Measurements from ENCODE around the gene MAGI2.

MAGI2 gene

GRCh38 chr7:78496096-78496630 lies 957.3 kb downstream of the MAGI2 start:
- Histone ChIP-seq H3K27me3 (ENCODE audit: insufficient read depth, low read length) (no peaks in the 10 kb centered on the region), H2AFZ (ENCODE audit: low read depth, low read length) (no peak overlapping the region), H3K9me3 (ENCODE audit: low read length) (no peaks in the 10 kb centered on the region), H3K4me1 (ENCODE audit: insufficient read depth, low read length) (peaks cover 7% of the 10 kb centered on the region), H3K36me3 (ENCODE audit: insufficient read depth, low read length) (no peaks in the 10 kb centered on the region), H3K4me3 (ENCODE audit: low read length) (no peak overlapping the region)

- Histone ChIP-seq H2AFZ (ENCODE audit: low read depth, low read length) (no peak overlapping the region), H3K4me1 (ENCODE audit: insufficient read depth, low read length) (peaks cover 28% of the 10 kb centered on the region), H3K4me3 (ENCODE audit: low read length) (no peak overlapping the region), H3K27me3 (ENCODE audit: insufficient read depth, low read length) (no peaks in the 10 kb centered on the region), H3K9me3 (ENCODE audit: low read length) (no peaks in the 10 kb centered on the region), H3K36me3 (ENCODE audit: insufficient read depth, low read length) (no peaks in the 10 kb centered on the region)
These were observed 960.1 kb downstream of the MAGI2 start for GRCh38 chr7:78493401-78493800.

GRCh38 chr7:78492146-78492545 lies 961.3 kb downstream of the MAGI2 start:
- Histone ChIP-seq H2AFZ (ENCODE audit: low read depth, low read length) (no peak overlapping the region), H3K4me3 (ENCODE audit: low read length) (no peak overlapping the region), H3K9me3 (ENCODE audit: low read length) (no peaks in the 10 kb centered on the region), H3K27me3 (ENCODE audit: insufficient read depth, low read length) (no peaks in the 10 kb centered on the region), H3K4me1 (ENCODE audit: insufficient read depth, low read length) (peaks cover 34% of the 10 kb centered on the region), H3K36me3 (ENCODE audit: insufficient read depth, low read length) (no peaks in the 10 kb centered on the region)

- Histone ChIP-seq H3K9me3 (ENCODE audit: low read length) (no peaks in the 10 kb centered on the region), H3K4me1 (ENCODE audit: insufficient read depth, low read length) (peaks cover 34% of the 10 kb centered on the region), H3K36me3 (ENCODE audit: insufficient read depth, low read length) (peaks cover 3% of the 10 kb centered on the region), H2AFZ (ENCODE audit: low read depth, low read length) (no peak overlapping the region), H3K4me3 (ENCODE audit: low read length) (no peak overlapping the region), H3K27me3 (ENCODE audit: insufficient read depth, low read length) (no peaks in the 10 kb centered on the region)
These were observed 962.9 kb downstream of the MAGI2 start for GRCh38 chr7:78490524-78490923.

GRCh38 chr7:78489476-78490240 lies 963.8 kb downstream of the MAGI2 start:
- Histone ChIP-seq H2AFZ (ENCODE audit: low read depth, low read length) (peak overlapping the region; percentile 81), H3K27me3 (ENCODE audit: insufficient read depth, low read length) (no peaks in the 10 kb centered on the region), H3K36me3 (ENCODE audit: insufficient read depth, low read length) (peaks cover 3% of the 10 kb centered on the region), H3K4me1 (ENCODE audit: insufficient read depth, low read length) (peaks cover 34% of the 10 kb centered on the region), H3K4me3 (ENCODE audit: low read length) (peak overlapping the region; percentile 50), H3K9me3 (ENCODE audit: low read length) (no peaks in the 10 kb centered on the region)

GRCh38 chr7:78487464-78487863 lies 966.0 kb downstream of the MAGI2 start:
- Histone ChIP-seq H3K9me3 (ENCODE audit: low read length) (no peaks in the 10 kb centered on the region), H3K36me3 (ENCODE audit: insufficient read depth, low read length) (peaks cover 3% of the 10 kb centered on the region), H2AFZ (ENCODE audit: low read depth, low read length) (no peak overlapping the region), H3K27me3 (ENCODE audit: insufficient read depth, low read length) (no peaks in the 10 kb centered on the region), H3K4me3 (ENCODE audit: low read length) (no peak overlapping the region), H3K4me1 (ENCODE audit: insufficient read depth, low read length) (peaks cover 29% of the 10 kb centered on the region)

- Histone ChIP-seq H3K36me3 (ENCODE audit: insufficient read depth, low read length) (no peaks in the 10 kb centered on the region), H3K9me3 (ENCODE audit: low read length) (no peaks in the 10 kb centered on the region), H2AFZ (ENCODE audit: low read depth, low read length) (no peak overlapping the region), H3K4me3 (ENCODE audit: low read length) (no peak overlapping the region), H3K27me3 (ENCODE audit: insufficient read depth, low read length) (no peaks in the 10 kb centered on the region), H3K4me1 (ENCODE audit: insufficient read depth, low read length) (no peaks in the 10 kb centered on the region)
These were observed 974.1 kb downstream of the MAGI2 start for GRCh38 chr7:78479348-78479747.

- H3K4me3 ChIP-seq (ENCODE audit: low read length): no peak overlapping the region
- H3K27me3 ChIP-seq (ENCODE audit: insufficient read depth, low read length): no peaks in the 10 kb centered on the region
- no peaks in the 10 kb centered on the region for H3K9me3 ChIP-seq (ENCODE audit: low read length)
These were observed 976.5 kb downstream of the MAGI2 start for GRCh38 chr7:78476851-78477405.

GRCh38 chr7:78473571-78474301 lies 979.7 kb downstream of the MAGI2 start:
- H3K4me3 ChIP-seq (ENCODE audit: low read length): no peak overlapping the region
- H3K36me3 ChIP-seq (ENCODE audit: insufficient read depth, low read length): no peaks in the 10 kb centered on the region
- no peak overlapping the region for H2AFZ ChIP-seq (ENCODE audit: low read depth, low read length)
- H3K4me1 ChIP-seq (ENCODE audit: insufficient read depth, low read length): no peaks in the 10 kb centered on the region
- no peaks in the 10 kb centered on the region for H3K9me3 ChIP-seq (ENCODE audit: low read length)
- no peaks in the 10 kb centered on the region for H3K27me3 ChIP-seq (ENCODE audit: insufficient read depth, low read length)

More at GRCh38 chr7:78476851-78477405, 976.5 kb downstream of the MAGI2 start:
- no peak overlapping the region for H2AFZ ChIP-seq (ENCODE audit: low read depth, low read length)
- H3K4me1 ChIP-seq (ENCODE audit: insufficient read depth, low read length): no peaks in the 10 kb centered on the region
- no peaks in the 10 kb centered on the region for H3K36me3 ChIP-seq (ENCODE audit: insufficient read depth, low read length)

GRCh38 chr7:78473021-78473420 lies 980.4 kb downstream of the MAGI2 start:
- Histone ChIP-seq H2AFZ (ENCODE audit: low read depth, low read length) (no peak overlapping the region), H3K27me3 (ENCODE audit: insufficient read depth, low read length) (no peaks in the 10 kb centered on the region), H3K36me3 (ENCODE audit: insufficient read depth, low read length) (no peaks in the 10 kb centered on the region), H3K4me1 (ENCODE audit: insufficient read depth, low read length) (no peaks in the 10 kb centered on the region), H3K9me3 (ENCODE audit: low read length) (no peaks in the 10 kb centered on the region), H3K4me3 (ENCODE audit: low read length) (no peak overlapping the region)

GRCh38 chr7:78472519-78472918 lies 980.9 kb downstream of the MAGI2 start:
- H3K4me1 ChIP-seq (ENCODE audit: insufficient read depth, low read length): no peaks in the 10 kb centered on the region
- no peaks in the 10 kb centered on the region for H3K27me3 ChIP-seq (ENCODE audit: insufficient read depth, low read length)

GRCh38 chr7:78465894-78466293 lies 987.6 kb downstream of the MAGI2 start:
- no peaks in the 10 kb centered on the region for H3K9me3 ChIP-seq (ENCODE audit: low read length)
- H3K36me3 ChIP-seq (ENCODE audit: insufficient read depth, low read length): no peaks in the 10 kb centered on the region
- no peak overlapping the region for H2AFZ ChIP-seq (ENCODE audit: low read depth, low read length)
- no peak overlapping the region for H3K4me3 ChIP-seq (ENCODE audit: low read length)
- no peaks in the 10 kb centered on the region for H3K4me1 ChIP-seq (ENCODE audit: insufficient read depth, low read length)
- no peaks in the 10 kb centered on the region for H3K27me3 ChIP-seq (ENCODE audit: insufficient read depth, low read length)

More at GRCh38 chr7:78472519-78472918, 980.9 kb downstream of the MAGI2 start:
- no peak overlapping the region for H3K4me3 ChIP-seq (ENCODE audit: low read length)
- H3K36me3 ChIP-seq (ENCODE audit: insufficient read depth, low read length): no peaks in the 10 kb centered on the region
- H2AFZ ChIP-seq (ENCODE audit: low read depth, low read length): no peak overlapping the region
- H3K9me3 ChIP-seq (ENCODE audit: low read length): no peaks in the 10 kb centered on the region

- H3K4me3 ChIP-seq (ENCODE audit: low read length): no peak overlapping the region
- H3K27me3 ChIP-seq (ENCODE audit: insufficient read depth, low read length): no peaks in the 10 kb centered on the region
- H2AFZ ChIP-seq (ENCODE audit: low read depth, low read length): no peak overlapping the region
These were observed 990.4 kb downstream of the MAGI2 start for GRCh38 chr7:78463039-78463438.

More at GRCh38 chr7:78463039-78463438, 990.4 kb downstream of the MAGI2 start:
- Histone ChIP-seq H3K9me3 (ENCODE audit: low read length) (no peaks in the 10 kb centered on the region), H3K36me3 (ENCODE audit: insufficient read depth, low read length) (no peaks in the 10 kb centered on the region), H3K4me1 (ENCODE audit: insufficient read depth, low read length) (no peaks in the 10 kb centered on the region)
